GM19467 (cell line): ENCODE data around the gene EYS.

ENCODE experiments used
- ATAC-seq: cut with Tn5 transposase; IDR thresholded peaks from one replicate; pipeline ENCODE4 v1.9.1; 2021; ENCODE audit warnings: mild to moderate bottlenecking, moderate library complexity; ENCODE audit not compliant: unreplicated experiment

Gene EYS

GRCh38 chr6:64104051-64104450 lies 1603.0 kb downstream of the EYS start:
- no peak for ATAC-seq

- no peak for ATAC-seq
These were observed 1603.5 kb downstream of the EYS start for GRCh38 chr6:64103480-64103879.

- no peak for ATAC-seq
These were observed 1606.2 kb downstream of the EYS start for GRCh38 chr6:64100702-64101303.

- ATAC-seq: no peak
These were observed 1616.7 kb downstream of the EYS start for GRCh38 chr6:64090352-64090751.

GRCh38 chr6:64085126-64085525 lies 1621.9 kb downstream of the EYS start:
- no peak for ATAC-seq

- no peak for ATAC-seq
These were observed 1622.8 kb downstream of the EYS start for GRCh38 chr6:64084185-64084663.

GRCh38 chr6:64083261-64083660 lies 1623.8 kb downstream of the EYS start:
- no peak for ATAC-seq

GRCh38 chr6:64081453-64081852 lies 1625.6 kb downstream of the EYS start:
- ATAC-seq: no peak

- no peak for ATAC-seq
These were observed 1632.0 kb downstream of the EYS start for GRCh38 chr6:64074981-64075380.

- ATAC-seq: no peak
These were observed 1634.3 kb downstream of the EYS start for GRCh38 chr6:64072686-64073085.

- ATAC-seq: no peak
These were observed 1642.1 kb downstream of the EYS start for GRCh38 chr6:64064919-64065318.

GRCh38 chr6:64062960-64063683 lies 1643.9 kb downstream of the EYS start:
- ATAC-seq: no peak

- no peak for ATAC-seq
These were observed 1652.2 kb downstream of the EYS start for GRCh38 chr6:64054861-64055260.

- ATAC-seq: no peak
These were observed 1656.4 kb downstream of the EYS start for GRCh38 chr6:64050590-64050989.

GRCh38 chr6:64049736-64050135 lies 1657.3 kb downstream of the EYS start:
- ATAC-seq: no peak

- ATAC-seq: no peak
These were observed 1660.2 kb downstream of the EYS start for GRCh38 chr6:64046746-64047208.

- no peak for ATAC-seq
These were observed 1665.7 kb downstream of the EYS start for GRCh38 chr6:64041373-64041772.

- ATAC-seq: no peak
These were observed 1666.9 kb downstream of the EYS start for GRCh38 chr6:64040113-64040512.

- no peak for ATAC-seq
These were observed 1669.6 kb downstream of the EYS start for GRCh38 chr6:64037427-64037826.

- no peak for ATAC-seq
These were observed 1671.9 kb downstream of the EYS start for GRCh38 chr6:64034910-64035655.

- no peak for ATAC-seq
These were observed 1672.7 kb downstream of the EYS start for GRCh38 chr6:64034291-64034690.
